GM12878 (cell line): Measurements from ENCODE around the gene STAT5B. TPM values are rescaled to one million over a fixed set of nuclear protein-coding genes. Genes with fewer than 3 reads are reported as not detected.

Source experiments
- BRCA1 ChIP-seq: IDR thresholded peaks from 2 replicates; pipeline ENCODE4 v1.6.1; 2011; ENCODE audit warnings: low read depth, low read length, improper control_type of control experiment
- CREB1 ChIP-seq: IDR thresholded peaks from 2 replicates; pipeline ENCODE4 v1.6.1; 2012; ENCODE audit warnings: low read depth, mild to moderate bottlenecking, inconsistent platforms
- E2F4 ChIP-seq: IDR thresholded peaks from 2 replicates; pipeline ENCODE4 v1.6.1; 2012; ENCODE audit warnings: low read depth, low read length, improper control_type of control experiment
- E2F8 ChIP-seq: fragments of 450-650 bp; IDR thresholded peaks from 2 replicates; pipeline ENCODE4 v1.6.1; 2018; ENCODE audit warnings: mild to moderate bottlenecking, low read depth, moderate library complexity; ENCODE audit not compliant: partially characterized antibody
- EZH2 ChIP-seq: IDR thresholded peaks from 2 replicates; pipeline ENCODE4 v1.6.1; 2012; ENCODE audit warnings: low read depth, mild to moderate bottlenecking, control low read depth, inconsistent platforms, low read length, borderline replicate concordance; ENCODE audit not compliant: control insufficient read depth
- FOS ChIP-seq: IDR thresholded peaks from 3 replicates; pipeline ENCODE4 v1.6.1; 2011; ENCODE audit warnings: borderline replicate concordance; ENCODE audit not compliant: insufficient read length; ENCODE audit errors: extremely low read depth
- HCFC1 ChIP-seq: fragments of 150-350 bp; IDR thresholded peaks from 2 replicates; pipeline ENCODE4 v1.6.1; 2014; ENCODE audit warnings: low read length
- HDAC6 ChIP-seq: fragments of 200-600 bp; sonication (generic); IDR thresholded peaks from one replicate; pipeline ENCODE4 v1.8.0; 2017; ENCODE audit warnings: antibody characterized with exemption; ENCODE audit not compliant: unreplicated experiment
- IRF3 ChIP-seq: fragments of 450-650 bp; IDR thresholded peaks from 2 replicates; pipeline ENCODE4 v1.6.1; 2014; ENCODE audit warnings: mild to moderate bottlenecking
- MYB ChIP-seq: fragments of 150-350 bp; IDR thresholded peaks from 2 replicates; pipeline ENCODE4 v1.6.1; 2014; ENCODE audit warnings: mild to moderate bottlenecking, low read depth, low read length, borderline replicate concordance
- SREBF1 ChIP-seq: IDR thresholded peaks from 2 replicates; pipeline ENCODE4 v1.6.1; 2012; ENCODE audit warnings: mild to moderate bottlenecking, low read length
- ZBTB33 ChIP-seq: fragments of 450-650 bp; IDR thresholded peaks from 2 replicates; pipeline ENCODE4 v1.6.1; 2017; ENCODE audit warnings: mild to moderate bottlenecking
- ZNF24 ChIP-seq: fragments of 450-650 bp; IDR thresholded peaks from 2 replicates; pipeline ENCODE4 v1.6.1; 2017; ENCODE audit warnings: antibody characterized with exemption, mild to moderate bottlenecking
- ZNF687 ChIP-seq: fragments of 450-650 bp; IDR thresholded peaks from 2 replicates; pipeline ENCODE4 v1.6.1; 2017; ENCODE audit warnings: mild to moderate bottlenecking, moderate library complexity
- polyA plus RNA-seq, 11 experiments: library from polyadenylated mRNA; depleted of rRNA in 4 of 11; unstranded in 6 of 11; stranded (reverse) in 5 of 11; fragments of >200 nt; fragmentation: Nextera tagmentation in 4 of 11; fragmentation: Illumina TruSeq in 1 of 11; extraction: Ambion mirVana in 4 of 11; extraction: Trizol in 1 of 11; gene quantifications; 1 replicate in 1 of 11; 2 replicates in 10 of 11; pipeline versions ENCODE4 v1.2.1 to v1.2.3, GENCODE V29; 2011 to 2016; ENCODE audit warnings: inconsistent platforms in 2 of 11, missing spikeins in 2 of 11, low read depth in 1 of 11
- total RNA-seq, 4 experiments: library from RNA; depleted of rRNA in 3 of 4; stranded (reverse); fragments of >200 nt in 3 of 4; fragmentation: Illumina TruSeq in 1 of 4; extraction: Trizol in 1 of 4; gene quantifications; 2 replicates each; pipeline versions ENCODE4 v1.2.1 to v1.2.3, GENCODE V29; 2013 to 2021

STAT5B gene
- total and polyA plus RNA-seq, 10 of the 15 experiments (the other 5 are each of a cell fraction or from before 2014, with no cell fraction given), result 11.0 to 69.6 (median 46.7) TPM

- no peak for TF ChIP-seq ZBTB33
- TF ChIP-seq BRCA1, result no peak
- no peak for TF ChIP-seq FOS
- no peak for TF ChIP-seq E2F4
- peak; percentile 25 for TF ChIP-seq HDAC6
- no peak for TF ChIP-seq E2F8
- TF ChIP-seq CREB1, result no peak
- TF ChIP-seq ZNF687, result 0 out of 2 replicates have a peak, but pooled peaks have one; percentile 18
- TF ChIP-seq EZH2, result no peak
- TF ChIP-seq HCFC1, result no peak
- TF ChIP-seq MYB, result 0 out of 2 replicates have a peak, but pooled peaks have one; percentile 22
- no peak for TF ChIP-seq SREBF1
- no peak for TF ChIP-seq IRF3
- no peak; the same call in 1 of the 2 replicates for TF ChIP-seq ZNF24
These were observed 12.0 kb upstream of the STAT5B start, which contains the start of gene STAT5A (continued) for GRCh38 chr17:42287977-42288802.
